Endothelial cell of umbilical vein (primary cell): ENCODE results near the gene DCLRE1B. TPM values are rescaled to one million over a fixed set of nuclear protein-coding genes. Genes with fewer than 3 reads are reported as not detected.

Experiments used
- BruUV-seq: library from RNA; stranded (reverse); fragments of 400-500 nt; replicated peaks from 2 replicates; lab custom pipeline; 2021; lab: Mats Ljungman, UMichigan
- CTCF ChIA-PET: fragments of 300-600, 350-600 bp; sonication (Branson Sonifier 250); formaldehyde crosslinking; loops from one replicate; lab custom pipeline; 2021; ENCODE audit warnings: antibody characterized with exemption, inconsistent platforms; lab: Charles Lee
- POLR2A ChIA-PET: fragments of 300-600, 350-600 bp; sonication (Branson Sonifier 250); formaldehyde crosslinking; loops from one replicate; lab custom pipeline; 2021; ENCODE audit warnings: antibody characterized with exemption, inconsistent platforms; lab: Charles Lee
- DNase-seq: peaks from one replicate; pipeline ENCODE4 v3.0.0-alpha.2; 2011; ENCODE audit warnings: low read depth, low spot score
- FAIRE-seq: peaks from 2 replicates; lab custom pipeline; 2011; peaks lifted over from hg19 to GRCh38; lab: Jason Lieb, UNC
- H2AFZ ChIP-seq: 2 replicates; pipeline ENCODE4 v1.6.0; 2012; ENCODE audit warnings: low read depth, low read length, control low read depth, inconsistent platforms
- H3K27ac ChIP-seq: 2 replicates; pipeline ENCODE4 v1.5.1; 2011; ENCODE audit warnings: low read depth, mild to moderate bottlenecking, control low read depth, low read length, moderate library complexity; ENCODE audit not compliant: insufficient read depth
- H3K27me3 ChIP-seq, 2 experiments: 2 replicates each; pipeline versions ENCODE4 v1.6.0 to v1.6.1; 2011; ENCODE audit warnings: low read length in 2 of 2, mixed read lengths in 1 of 2; ENCODE audit not compliant: control insufficient read depth in 2 of 2, insufficient read depth in 2 of 2
- H3K36me3 ChIP-seq, 2 experiments: 2 replicates in 1 of 2; 3 replicates in 1 of 2; pipeline ENCODE4 v1.5.1; 2011; ENCODE audit warnings: low read length in 2 of 2, mild to moderate bottlenecking in 1 of 2, moderate library complexity in 1 of 2; ENCODE audit not compliant: control insufficient read depth in 2 of 2, insufficient read depth in 2 of 2; ENCODE audit errors: extremely low read depth in 1 of 2
- H3K4me1 ChIP-seq: 3 replicates; pipeline ENCODE4 v1.5.1; 2011; ENCODE audit warnings: mild to moderate bottlenecking, low read length; ENCODE audit not compliant: control insufficient read depth, insufficient read depth; ENCODE audit errors: extremely low read depth
- H3K4me2 ChIP-seq: 2 replicates; pipeline ENCODE4 v1.6.1; 2011; ENCODE audit warnings: low read length, control low read depth, mixed read lengths; ENCODE audit not compliant: insufficient read depth
- H3K4me3 ChIP-seq, 3 experiments: fragments of 200-600 bp in 1 of 3; sonication (generic), shearing (Covaris generic) in 1 of 3; replicated peaks in 1 of 3; 2 replicates each; pipeline ENCODE4 v1.5.1; 2011 to 2016; ENCODE audit warnings: control low read depth in 3 of 3, low read length in 3 of 3, mild to moderate bottlenecking in 2 of 3, inconsistent platforms in 1 of 3, low read depth in 1 of 3, moderate library complexity in 1 of 3; ENCODE audit not compliant: insufficient read depth in 1 of 3
- H3K79me2 ChIP-seq: 2 replicates; pipeline ENCODE4 v1.6.0; 2012; ENCODE audit warnings: low read length, inconsistent platforms; ENCODE audit not compliant: control insufficient read depth, insufficient read depth
- H3K9ac ChIP-seq: replicated peaks from 2 replicates; pipeline ENCODE3; 2011; ENCODE audit warnings: low read length, control low read depth; ENCODE audit not compliant: insufficient read depth; ENCODE audit errors: extremely low read depth
- H3K9me1 ChIP-seq: replicated peaks from 3 replicates; pipeline ENCODE4 v1.6.0; 2011; ENCODE audit warnings: mild to moderate bottlenecking, low read length; ENCODE audit not compliant: control insufficient read depth, insufficient read depth; ENCODE audit errors: extremely low read depth
- H3K9me3 ChIP-seq: replicated peaks from 2 replicates; pipeline ENCODE4 v1.5.1; 2012; ENCODE audit warnings: low read length, inconsistent platforms; ENCODE audit not compliant: control insufficient read depth, insufficient read depth
- H4K20me1 ChIP-seq: replicated peaks from 2 replicates; pipeline ENCODE3; 2011; ENCODE audit warnings: mild to moderate bottlenecking, low read length; ENCODE audit not compliant: control insufficient read depth, insufficient read depth; ENCODE audit errors: extremely low read depth
- CTCF ChIP-seq, 2 donors: IDR thresholded peaks; 1 replicate in 1 of 2; 2 replicates in 1 of 2; pipeline ENCODE4 v1.5.1; 2011; ENCODE audit warnings: low read length in 2 of 2, mild to moderate bottlenecking in 2 of 2, moderate library complexity in 2 of 2, control low read depth in 1 of 2, inconsistent platforms in 1 of 2, low read depth in 1 of 2; ENCODE audit not compliant: insufficient read depth in 1 of 2; ENCODE audit errors: extremely low read depth in 1 of 2
- EZH2 ChIP-seq: IDR thresholded peaks from 2 replicates; pipeline ENCODE4 v1.6.1; 2012; ENCODE audit warnings: borderline replicate concordance, low read depth, mild to moderate bottlenecking, moderate library complexity, low read length, inconsistent platforms; ENCODE audit not compliant: severe bottlenecking
- FOS ChIP-seq: IDR thresholded peaks from 2 replicates; pipeline ENCODE4 v1.6.1; 2011; ENCODE audit warnings: mild to moderate bottlenecking, low read length, moderate library complexity, borderline replicate concordance; ENCODE audit not compliant: insufficient read depth
- GATA2 ChIP-seq: IDR thresholded peaks from 2 replicates; pipeline ENCODE4 v1.7.0; 2011; ENCODE audit warnings: low read depth, mild to moderate bottlenecking, moderate library complexity, mixed read lengths, low read length; ENCODE audit not compliant: insufficient read length, insufficient read depth
- JUN ChIP-seq: IDR thresholded peaks from 2 replicates; pipeline ENCODE4 v1.6.1; 2011; ENCODE audit warnings: borderline replicate concordance, low read depth; ENCODE audit not compliant: insufficient read length, insufficient read depth
- MYC ChIP-seq: IDR thresholded peaks from one replicate; pipeline ENCODE4 v1.6.1; 2011; ENCODE audit warnings: mild to moderate bottlenecking, low read depth, low read length
- POLR2A ChIP-seq: IDR thresholded peaks from 2 replicates; pipeline ENCODE4 v1.6.1; 2012; ENCODE audit warnings: low read depth, mild to moderate bottlenecking, control low read depth, low read length
- POLR2AphosphoS5 ChIP-seq: IDR thresholded peaks from 2 replicates; pipeline ENCODE4 v1.6.1; 2012; ENCODE audit warnings: low read depth, mild to moderate bottlenecking, control low read depth, low read length, moderate library complexity; ENCODE audit not compliant: insufficient read depth
- dilution Hi-C: fragments of 300-500 bp; cut with MboI; formaldehyde crosslinking; loops from one replicate; pipeline ENCODE4 v1.15.0; 2019; ENCODE audit warnings: low sequenced_read_pairs; ENCODE audit not compliant: extremely low pct_ligation_motif_present
- intact Hi-C: fragments of 100-400 bp; cut with micrococcal nuclease; formaldehyde crosslinking; loops from one replicate; pipeline ENCODE4 v1.10.0; 2022
- polyA plus RNA-seq, 4 experiments: library from polyadenylated mRNA; depleted of rRNA in 3 of 4; stranded (reverse) in 3 of 4; unstranded in 1 of 4; fragments of >200 nt; gene quantifications; 2 replicates each; pipeline versions ENCODE4 v1.2.1 to v1.2.3, GENCODE V29; 2011 to 2012; ENCODE audit warnings: missing spikeins in 1 of 4
- total RNA-seq: library from RNA; stranded (reverse); gene quantifications from 2 replicates; pipeline ENCODE4 v1.2.3, GENCODE V29; 2021
- TF ChIP-seq, protein P1 (sequence below): IDR thresholded peaks from 2 replicates; pipeline ENCODE4 v1.6.1; 2011; ENCODE audit not compliant: insufficient read depth, insufficient read length

DCLRE1B gene
- total and polyA plus RNA-seq, 2 donors (not counting 3 experiments of a cell fraction or from before 2014, with no cell fraction given): 5.6 to 10.7 TPM

DNA sequence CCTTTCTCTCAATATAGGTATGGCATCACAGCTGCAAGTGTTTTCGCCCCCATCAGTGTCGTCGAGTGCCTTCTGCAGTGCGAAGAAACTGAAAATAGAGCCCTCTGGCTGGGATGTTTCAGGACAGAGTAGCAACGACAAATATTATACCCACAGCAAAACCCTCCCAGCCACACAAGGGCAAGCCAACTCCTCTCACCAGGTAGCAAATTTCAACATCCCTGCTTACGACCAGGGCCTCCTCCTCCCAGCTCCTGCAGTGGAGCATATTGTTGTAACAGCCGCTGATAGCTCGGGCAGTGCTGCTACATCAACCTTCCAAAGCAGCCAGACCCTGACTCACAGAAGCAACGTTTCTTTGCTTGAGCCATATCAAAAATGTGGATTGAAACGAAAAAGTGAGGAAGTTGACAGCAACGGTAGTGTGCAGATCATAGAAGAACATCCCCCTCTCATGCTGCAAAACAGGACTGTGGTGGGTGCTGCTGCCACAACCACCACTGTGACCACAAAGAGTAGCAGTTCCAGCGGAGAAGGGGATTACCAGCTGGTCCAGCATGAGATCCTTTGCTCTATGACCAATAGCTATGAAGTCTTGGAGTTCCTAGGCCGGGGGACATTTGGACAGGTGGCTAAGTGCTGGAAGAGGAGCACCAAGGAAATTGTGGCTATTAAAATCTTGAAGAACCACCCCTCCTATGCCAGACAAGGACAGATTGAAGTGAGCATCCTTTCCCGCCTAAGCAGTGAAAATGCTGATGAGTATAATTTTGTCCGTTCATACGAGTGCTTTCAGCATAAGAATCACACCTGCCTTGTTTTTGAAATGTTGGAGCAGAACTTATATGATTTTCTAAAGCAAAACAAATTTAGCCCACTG lies 35.5 kb downstream of the DCLRE1B start:
- CTCF ChIA-PET: interaction anchor here (1.2 to 1.8 kb wide), 2 partner anchors 11 to 105 kb away, joined by 3 to 5 read pairs; partner anchors contain the start of gene HIPK1
- Histone ChIP-seq H3K79me2 (peaks cover 83% of the 10 kb centered on the region), H3K4me1 (peaks cover 16% of the 10 kb centered on the region), H3K9me3 (no peaks in the 10 kb centered on the region), H2AFZ (no peak overlapping the region), H3K36me3 (peaks cover 3 to 10% of the 10 kb centered on the region in 2 experiments), H3K4me2 (no peak overlapping the region), H4K20me1 (no peaks in the 10 kb centered on the region), H3K9me1 (no peaks in the 10 kb centered on the region), H3K27me3 (no peaks in the 10 kb centered on the region), H3K9ac (no peak overlapping the region), H3K4me3 (no peak overlapping the region), H3K27ac (no peak overlapping the region)
- POLR2A ChIA-PET: no interaction called here
- no peak for FAIRE-seq
- TF ChIP-seq, protein P1, sequence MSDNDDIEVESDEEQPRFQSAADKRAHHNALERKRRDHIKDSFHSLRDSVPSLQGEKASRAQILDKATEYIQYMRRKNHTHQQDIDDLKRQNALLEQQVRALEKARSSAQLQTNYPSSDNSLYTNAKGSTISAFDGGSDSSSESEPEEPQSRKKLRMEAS: no peak
- TF ChIP-seq CTCF (IDR thresholded peaks at IDR 0.05; ENCODE audit: extremely low read depth in 1 of 2, insufficient read depth in 1 of 2, low read depth in 1 of 2, low read length in 2 of 2) (no peak), JUN (no peak), POLR2AphosphoS5 (no peak), MYC (no peak), FOS (no peak), GATA2 (no peak), EZH2 (no peak), POLR2A (no peak)
- no peak for DNase-seq
- intact Hi-C loops: no loop called here
- no TSS peak for BruUV-seq
- dilution Hi-C loops: no loop called here
